Measurements from ENCODE around the gene KAZALD1.

The KAZALD1 gene

GRCh38 chr10:101095550-101096213 lies 33.9 kb downstream of the KAZALD1 start:
- DNase-seq (ENCODE audit: low spot score), result peak; percentile 69

GRCh38 chr10:101096378-101096777 lies 34.6 kb downstream of the KAZALD1 start:
- no peak for DNase-seq (ENCODE audit: low spot score)

- DNase-seq (ENCODE audit: low spot score), result no peak
Measured at GRCh38 chr10:101097881-101098280, 36.1 kb downstream of the KAZALD1 start.

GRCh38 chr10:101099901-101100300 lies 38.1 kb downstream of the KAZALD1 start:
- no peak for DNase-seq (ENCODE audit: low spot score)

- no peak for DNase-seq (ENCODE audit: low spot score)
Measured at GRCh38 chr10:101101372-101101881, 39.6 kb downstream of the KAZALD1 start.

GRCh38 chr10:101103430-101103829 lies 41.6 kb downstream of the KAZALD1 start:
- no peak for DNase-seq (ENCODE audit: low spot score)

- no peak for DNase-seq (ENCODE audit: low spot score)
Measured at GRCh38 chr10:101106351-101106750, 44.6 kb downstream of the KAZALD1 start.

- DNase-seq (ENCODE audit: low spot score), result no peak
Measured at GRCh38 chr10:101107771-101108170, 46.0 kb downstream of the KAZALD1 start.

GRCh38 chr10:101110856-101111523 lies 49.2 kb downstream of the KAZALD1 start:
- DNase-seq (ENCODE audit: low spot score), result no peak

GRCh38 chr10:101111547-101111946 lies 49.8 kb downstream of the KAZALD1 start:
- no peak for DNase-seq (ENCODE audit: low spot score)

GRCh38 chr10:101112799-101113594 lies 51.2 kb downstream of the KAZALD1 start:
- no peak for DNase-seq (ENCODE audit: low spot score)

GRCh38 chr10:101113890-101114403 lies 52.2 kb downstream of the KAZALD1 start:
- no peak for DNase-seq (ENCODE audit: low spot score)

GRCh38 chr10:101114646-101115045 lies 52.9 kb downstream of the KAZALD1 start:
- DNase-seq (ENCODE audit: low spot score), result no peak
